Measurements from ENCODE around the gene PORCN. TPM values are rescaled to one million over a fixed set of nuclear protein-coding genes. Genes with fewer than 3 reads are reported as not detected.

Gene PORCN
- total and polyA plus RNA-seq, 11 donors, result 9.6 to 37.3 (median 17.3) TPM

DNA sequence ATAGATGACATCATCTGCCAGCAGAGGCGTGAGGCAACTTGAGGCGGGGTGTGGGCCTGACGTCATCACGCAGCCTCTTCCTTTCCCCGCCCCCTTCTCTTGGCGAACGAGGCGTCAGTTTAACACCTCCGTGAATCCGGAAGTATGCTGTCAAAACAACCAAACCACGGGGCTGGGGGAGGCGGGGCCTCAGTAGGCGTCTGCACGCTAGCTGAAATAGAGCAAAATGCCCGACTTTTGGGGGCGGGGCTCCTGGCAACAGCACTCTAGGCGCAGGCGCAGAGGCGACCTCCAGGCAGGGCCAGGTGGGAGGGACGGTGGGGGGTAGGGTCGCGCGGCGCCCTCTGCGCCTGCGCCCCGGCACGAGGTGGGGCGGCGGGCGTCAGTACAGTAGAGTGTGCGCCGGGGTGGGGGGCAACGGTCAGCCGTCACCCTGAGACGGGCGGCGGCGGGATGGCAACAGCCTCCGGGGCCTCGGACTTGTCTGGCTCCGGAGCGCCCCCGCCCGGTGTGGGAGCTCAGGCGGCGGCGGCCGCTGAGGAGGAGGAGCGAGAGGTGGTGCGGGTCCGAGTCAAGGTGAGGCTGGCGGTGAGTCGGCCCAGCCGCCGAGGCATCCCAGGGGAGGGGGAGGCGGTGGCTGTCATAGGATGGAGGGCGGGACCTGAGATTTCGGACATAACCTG, 30.7 kb downstream of the PORCN start, which contains the start of gene TBC1D25:
Gene TBC1D25 (plus strand): TSS at position 370 of the 683 bp plus-strand sequence. CDS start 84 bp downstream, at position 454.
- H3K4me1 ChIP-seq, result peaks cover 0 to 16% (median 3%) of the 10 kb centered on the region in 12 donors
- no peaks in the 10 kb centered on the region for H3K9me3 ChIP-seq
- H3K27me3 ChIP-seq, result peaks cover 0 to 6% (median 0%) of the 10 kb centered on the region in 9 donors
- ATAC-seq, result peak; percentile 88 to 96 (median 92)
- 1 to 67% (median 23%) methylated on average over 31 to 59 of the region's 59 CpGs for WGBS, 4 donors
- DNase-seq, result peak; percentile 95 to 97 (median 96)
- H3K4me3 ChIP-seq, result peak within 1 kb of the TSS; percentile 53 to 91 (median 74)
- intact Hi-C loops (cut with DNase I), result loop anchor here in 1 of 10 donors (5.0 to 10.0 kb wide), 2 partner anchors 55 to 263 kb away; partner anchors contain the start of genes HDAC6 and WDR13
- TF ChIP-seq CTCF (IDR thresholded peaks at IDR 0.05), result peak in 11 of 12 donors; percentile 6 to 66 (median 45)
- peak in 1 of 2 donors; percentile 45 for TF ChIP-seq POLR2A (IDR thresholded peaks at IDR 0.05)
- H3K27ac ChIP-seq, result peak within 1 kb of the TSS; percentile 73 to 95 (median 90)
- H3K36me3 ChIP-seq, result peaks cover 0 to 14% (median 2%) of the 10 kb centered on the region in 9 donors

DNA sequence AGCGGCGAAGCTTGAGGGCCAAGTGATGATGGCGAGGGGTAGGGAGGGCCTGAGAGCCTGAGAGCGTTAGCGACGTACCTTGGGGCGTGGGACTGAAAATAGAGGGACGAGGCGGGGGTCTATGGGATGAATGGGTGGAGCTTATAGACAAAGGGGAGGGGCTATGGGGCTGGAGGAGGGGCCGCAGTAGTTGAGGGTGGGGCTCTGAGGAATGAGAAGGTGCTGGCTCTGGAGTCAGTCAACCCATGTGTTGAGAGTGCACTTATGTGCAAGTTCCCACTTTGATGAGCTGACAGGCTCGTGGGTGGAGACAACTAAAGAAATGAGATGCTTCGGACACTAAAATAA, 31.2 kb downstream of the PORCN start:
- ATAC-seq (peak; percentile 45 to 62 (median 55)), DNase-seq (peak in 2 of 5 donors; percentile 17 to 40)
- TF ChIP-seq POLR2A (IDR thresholded peaks at IDR 0.05) (no peak), CTCF (IDR thresholded peaks at IDR 0.05) (no peak)
- intact Hi-C loops (cut with DNase I), result no loop called here
- Histone ChIP-seq H3K27ac (peak overlapping the region; percentile 73 to 95 (median 90)), H3K4me1 (peaks cover 0 to 16% (median 3%) of the 10 kb centered on the region in 12 donors), H3K27me3 (peaks cover 0 to 6% (median 0%) of the 10 kb centered on the region in 9 donors), H3K36me3 (peaks cover 0 to 18% (median 7%) of the 10 kb centered on the region in 9 donors), H3K9me3 (no peaks in the 10 kb centered on the region), H3K4me3 (peak overlapping the region; percentile 53 to 91 (median 74))
- 2 to 67% (median 28%) methylated on average over 12 of the region's 12 CpGs for WGBS, 4 donors

DNA sequence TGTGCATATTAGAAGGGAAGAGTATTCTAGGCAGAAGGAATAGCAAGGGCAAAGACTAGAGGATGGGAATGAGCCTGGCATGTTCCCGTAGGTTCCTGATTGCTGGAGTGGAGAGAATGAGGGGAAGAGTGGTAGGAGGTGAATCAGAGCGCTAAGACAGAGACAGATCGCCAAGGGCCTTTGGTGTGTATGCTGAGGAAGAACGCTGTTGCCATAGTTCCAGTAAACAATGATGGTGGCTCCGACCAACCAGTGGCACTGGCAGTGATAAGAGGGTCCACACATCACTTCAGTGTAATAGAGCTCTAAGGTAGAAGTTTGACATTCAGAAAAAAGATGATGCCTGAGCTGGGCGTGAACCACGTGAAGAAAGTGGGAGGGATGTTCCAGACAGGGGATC, 31.7 kb downstream of the PORCN start:
- intact Hi-C loops (cut with DNase I), result no loop called here

More for the DNA sequence above, 31.7 kb downstream of the PORCN start:
- H3K27ac ChIP-seq, result peak overlapping the region in 9 of 12 donors; percentile 24 to 95 (median 91)
- DNase-seq (no peak), ATAC-seq (no peak)
- TF ChIP-seq POLR2A (IDR thresholded peaks at IDR 0.05) (no peak), CTCF (IDR thresholded peaks at IDR 0.05) (no peak)
- no peaks in the 10 kb centered on the region for H3K9me3 ChIP-seq
- peaks cover 0 to 23% (median 8%) of the 10 kb centered on the region in 9 donors for H3K36me3 ChIP-seq
- H3K4me3 ChIP-seq, result peak overlapping the region; percentile 53 to 91 (median 74)
- 53 to 69% (median 64%) methylated on average over 7 of the region's 7 CpGs for whole genome bisulfite sequencing, 4 donors
- H3K4me1 ChIP-seq, result peaks cover 0 to 16% (median 3%) of the 10 kb centered on the region in 12 donors
- peaks cover 0 to 3% (median 0%) of the 10 kb centered on the region in 9 donors for H3K27me3 ChIP-seq
